K562 treated with DMSO at 1 percent for 24 hours (cell line): Measurements from ENCODE around the gene LINS1. TPM values are rescaled to one million over a fixed set of nuclear protein-coding genes. Genes with fewer than 3 reads are reported as not detected.

Source experiments
- total RNA-seq: library from RNA; unstranded; fragments of 300-600 nt; gene quantifications from 2 replicates; pipeline ENCODE4 v1.2.3, GENCODE V29; 2022; ENCODE audit warnings: low read depth; ENCODE audit not compliant: insufficient read depth

Gene LINS1, protein sequence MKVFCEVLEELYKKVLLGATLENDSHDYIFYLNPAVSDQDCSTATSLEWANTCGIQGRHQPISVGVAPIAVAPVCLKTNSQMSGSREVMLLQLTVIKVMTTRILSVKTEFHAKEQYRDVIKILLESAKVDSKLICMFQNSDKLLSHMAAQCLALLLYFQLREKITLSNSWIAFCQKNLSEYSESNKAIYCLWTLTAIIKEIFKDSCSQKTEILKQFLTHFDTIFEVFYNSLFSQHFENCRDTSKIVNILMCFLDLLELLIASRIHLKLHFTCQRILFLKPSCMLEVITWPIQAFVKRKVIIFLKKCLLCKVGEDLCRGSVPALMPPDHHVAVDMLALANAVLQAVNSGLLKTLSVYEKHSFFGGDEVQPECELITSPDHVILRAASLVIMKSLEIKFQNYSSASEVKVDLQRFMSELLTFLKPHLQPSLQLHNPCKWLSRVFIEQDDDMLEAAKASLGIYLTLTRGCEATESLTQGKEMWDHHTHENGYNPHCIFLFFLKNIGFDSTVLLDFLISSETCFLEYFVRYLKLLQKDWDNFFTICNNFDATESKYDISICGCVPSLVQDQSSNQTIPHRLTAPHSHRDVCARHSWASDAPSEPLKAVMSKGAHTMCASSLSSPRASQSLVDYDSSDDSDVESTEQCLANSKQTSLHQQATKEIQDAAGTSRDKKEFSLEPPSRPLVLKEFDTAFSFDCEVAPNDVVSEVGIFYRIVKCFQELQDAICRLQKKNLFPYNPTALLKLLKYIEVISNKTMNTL
- total RNA-seq, result 5.0 and 5.5 TPM in 2 replicates

DNA sequence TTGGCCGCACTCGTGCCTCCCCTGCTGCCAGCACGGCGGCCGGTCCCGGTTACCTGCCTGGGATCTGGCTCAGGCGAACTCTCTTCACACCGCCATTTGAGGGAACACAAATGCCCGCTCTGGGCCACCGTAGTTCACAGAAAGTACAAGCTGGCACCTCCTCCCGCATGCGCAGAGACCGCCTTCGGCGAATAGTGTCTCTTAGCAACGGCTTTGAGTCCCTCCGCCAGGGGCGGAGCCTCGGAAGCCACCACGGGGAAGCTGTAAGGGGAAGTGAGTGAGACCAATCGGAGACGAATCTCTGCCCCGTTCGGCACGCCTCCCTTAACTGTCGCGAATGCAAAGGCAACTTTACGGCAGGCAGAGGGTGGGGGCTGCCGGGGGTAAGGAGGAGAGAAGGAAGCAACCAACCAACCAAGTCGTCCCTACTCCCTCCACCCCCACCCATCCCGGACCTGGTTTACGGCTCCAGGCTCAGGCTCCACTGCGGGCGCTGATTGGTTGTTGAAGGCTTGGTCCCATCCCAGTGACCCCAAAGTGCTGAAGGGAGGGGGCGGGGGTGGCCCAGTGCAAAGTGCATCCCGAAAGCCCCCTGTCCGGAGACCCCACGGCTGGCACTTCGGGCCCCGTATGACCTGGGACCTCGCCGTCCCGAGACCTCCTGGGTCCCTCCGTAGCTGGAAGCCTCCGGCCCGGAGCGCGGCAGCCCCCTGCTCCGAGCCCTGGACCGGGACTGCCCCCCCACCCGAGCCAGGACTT, at the start of gene LINS1, which contains the start of gene ASB7:
Gene LINS1, minus strand, starts transcription at position 121 of the 759 bp plus-strand sequence. CDS start 21,342 bp downstream, outside the sequence.
Gene ASB7, plus strand, starts transcription at position 526 of the 759 bp plus-strand sequence. CDS start 9,628 bp downstream, outside the sequence.

DNA sequence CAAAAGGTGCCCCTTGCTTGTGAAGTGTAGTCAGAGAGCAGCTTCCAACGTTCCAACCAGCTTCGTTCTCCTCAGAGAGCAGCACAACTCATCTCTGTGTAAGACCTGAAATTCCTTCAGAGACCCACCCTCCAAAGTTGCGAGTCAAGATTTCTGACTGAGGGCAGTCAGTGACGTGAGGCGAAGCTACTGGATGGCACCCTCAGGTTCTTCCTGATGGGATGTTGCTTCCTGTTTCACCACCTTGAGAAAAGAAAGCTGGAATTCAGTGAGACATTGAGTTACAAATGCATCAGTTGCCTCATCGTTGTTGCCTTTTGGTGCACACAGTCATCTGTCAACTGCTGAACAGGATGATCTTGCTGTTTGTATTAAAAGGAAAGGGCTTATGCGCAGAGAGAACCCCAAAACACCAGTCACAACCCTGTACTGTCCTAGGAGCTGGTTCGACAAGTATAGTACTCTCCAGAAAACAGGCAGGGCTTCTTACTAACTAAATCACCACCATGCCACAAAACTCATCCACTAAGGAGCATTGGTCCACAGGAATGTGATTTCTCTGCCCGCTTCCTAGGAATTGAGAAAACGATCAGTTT, 73.1 kb downstream of the LINS1 start, which contains the start of gene CERS3:
Gene CERS3, minus strand, starts transcription at position 118 of the 596 bp plus-strand sequence. CDS start 27,101 bp downstream, outside the sequence.

Other genes with a start within 250 kb of the LINS1 start
- not detected in 2 replicates for gene CERS3, start 73.2 kb downstream of the LINS1 start, total RNA-seq
- 8.8 and 9.5 TPM in 2 replicates for gene ASB7, start 405 bp upstream of the LINS1 start, total RNA-seq